Vagina (tissue), 2 donors: Measurements from ENCODE around the gene GHDC.

ENCODE experiments used
- POLR2A ChIP-seq, 2 donors: fragments of 450-650 bp; IDR thresholded peaks; one replicate each; pipeline ENCODE4 v1.6.1; 2017; ENCODE audit warnings: antibody characterized with exemption in 2 of 2, mild to moderate bottlenecking in 2 of 2, moderate library complexity in 2 of 2
- POLR2AphosphoS5 ChIP-seq, 2 donors: sonication (generic); formaldehyde crosslinking; IDR thresholded peaks; one replicate each; pipeline ENCODE4 v1.9.0; 2017; ENCODE audit warnings: antibody characterized with exemption in 2 of 2, mild to moderate bottlenecking in 2 of 2, low read depth in 1 of 2; ENCODE audit not compliant: insufficient read depth in 1 of 2
- TF ChIP-seq, protein P1 (sequence below), 3 experiments: fragments of 450-650 bp in 2 of 3; fragments of 200-600 bp in 1 of 3; sonication (generic) in 1 of 3; IDR thresholded peaks; one replicate each; pipeline ENCODE4 v1.5.1; 2017 to 2019; ENCODE audit warnings: antibody characterized with exemption in 3 of 3, mild to moderate bottlenecking in 2 of 3, moderate library complexity in 2 of 3

- TF ChIP-seq, protein P1, sequence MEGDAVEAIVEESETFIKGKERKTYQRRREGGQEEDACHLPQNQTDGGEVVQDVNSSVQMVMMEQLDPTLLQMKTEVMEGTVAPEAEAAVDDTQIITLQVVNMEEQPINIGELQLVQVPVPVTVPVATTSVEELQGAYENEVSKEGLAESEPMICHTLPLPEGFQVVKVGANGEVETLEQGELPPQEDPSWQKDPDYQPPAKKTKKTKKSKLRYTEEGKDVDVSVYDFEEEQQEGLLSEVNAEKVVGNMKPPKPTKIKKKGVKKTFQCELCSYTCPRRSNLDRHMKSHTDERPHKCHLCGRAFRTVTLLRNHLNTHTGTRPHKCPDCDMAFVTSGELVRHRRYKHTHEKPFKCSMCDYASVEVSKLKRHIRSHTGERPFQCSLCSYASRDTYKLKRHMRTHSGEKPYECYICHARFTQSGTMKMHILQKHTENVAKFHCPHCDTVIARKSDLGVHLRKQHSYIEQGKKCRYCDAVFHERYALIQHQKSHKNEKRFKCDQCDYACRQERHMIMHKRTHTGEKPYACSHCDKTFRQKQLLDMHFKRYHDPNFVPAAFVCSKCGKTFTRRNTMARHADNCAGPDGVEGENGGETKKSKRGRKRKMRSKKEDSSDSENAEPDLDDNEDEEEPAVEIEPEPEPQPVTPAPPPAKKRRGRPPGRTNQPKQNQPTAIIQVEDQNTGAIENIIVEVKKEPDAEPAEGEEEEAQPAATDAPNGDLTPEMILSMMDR (IDR thresholded peaks at IDR 0.05), result no peak
- TF ChIP-seq POLR2A (IDR thresholded peaks at IDR 0.05), result no peak
- no peak for TF ChIP-seq POLR2AphosphoS5 (IDR thresholded peaks at IDR 0.05; ENCODE audit: insufficient read depth in 1 of 2, low read depth in 1 of 2)
Measured at GRCh38 chr17:42188749-42189650, 5.3 kb downstream of the GHDC start.
